Peyer's patch (tissue), 4 donors: ENCODE data around the gene MMP24OS.

Source experiments
- CTCF ChIP-seq, 6 experiments: fragments of 450-650 bp in 4 of 6; fragments of 200-600 bp in 2 of 6; sonication (generic) in 1 of 6; IDR thresholded peaks; one replicate each; pipeline ENCODE4 v1.5.1; 2017 to 2019; ENCODE audit warnings: antibody characterized with exemption in 6 of 6, mild to moderate bottlenecking in 3 of 6, moderate library complexity in 1 of 6
- POLR2A ChIP-seq, 2 donors: fragments of 450-650 bp; IDR thresholded peaks; one replicate each; pipeline ENCODE4 v1.5.1; 2017; ENCODE audit warnings: antibody characterized with exemption in 2 of 2, mild to moderate bottlenecking in 2 of 2, moderate library complexity in 2 of 2

GRCh38 chr20:35277127-35277526 lies 795 bp downstream of the MMP24OS start:
- TF ChIP-seq CTCF (IDR thresholded peaks at IDR 0.05) (no peak), POLR2A (IDR thresholded peaks at IDR 0.05) (no peak)
